Activated CD8-positive, alpha-beta T cell treated with anti-CD3 and anti-CD28 coated beads, Interleukin-2, amount 10 ng/mL, durations not matched to agents 7 days and 5 days (primary cell): ENCODE measurements around the gene GOLPH3L. TPM values are rescaled to one million over a fixed set of nuclear protein-coding genes. Genes with fewer than 3 reads are reported as not detected.
"Not testable (repeated sequence)": the region's sequence is repeated elsewhere in the genome, so short reads cannot be mapped to it uniquely, and the experiment has no call there.

ENCODE experiments used
- ATAC-seq: fragments of 150-1000 bp; cut with Tn5 transposase; one replicate; pipeline ENCODE4 v1.10.0; 2021; ENCODE audit warnings: moderate library complexity
- CTCF ChIA-PET: fragments of 350-600 bp; sonication (Branson Sonifier 250); formaldehyde crosslinking; loops from one replicate; lab custom pipeline; 2021; ENCODE audit warnings: antibody characterized with exemption; lab: Charles Lee
- POLR2A ChIA-PET: fragments of 350-600 bp; sonication (Branson Sonifier 250); formaldehyde crosslinking; loops from one replicate; lab custom pipeline; 2021; ENCODE audit warnings: antibody characterized with exemption; lab: Charles Lee
- DNase-seq: peaks from one replicate; pipeline ENCODE4 v3.0.0-alpha.2; 2020
- H3K27ac Mint-ChIP-seq: one replicate; pipeline ENCODE4 v1.8.0; 2021; ENCODE audit warnings: mild to moderate bottlenecking, mixed read lengths
- H3K27me3 Mint-ChIP-seq: one replicate; pipeline ENCODE4 v1.8.0; 2021; ENCODE audit warnings: low read depth, mixed read lengths
- H3K36me3 Mint-ChIP-seq: one replicate; pipeline ENCODE4 v1.8.0; 2021; ENCODE audit warnings: low read depth, mixed read lengths
- H3K4me1 Mint-ChIP-seq: one replicate; pipeline ENCODE4 v1.8.0; 2021; ENCODE audit warnings: low read depth, mixed read lengths
- H3K4me3 Mint-ChIP-seq: one replicate; pipeline ENCODE4 v1.8.0; 2021; ENCODE audit warnings: mild to moderate bottlenecking, mixed read lengths
- H3K9me3 Mint-ChIP-seq: one replicate; pipeline ENCODE4 v1.8.0; 2022; ENCODE audit warnings: mixed read lengths; ENCODE audit not compliant: insufficient read depth
- total RNA-seq, 2 experiments: library from RNA; stranded (reverse); gene quantifications; one replicate each; pipeline ENCODE4 v1.2.3, GENCODE V29; 2021

The GOLPH3L gene
- total RNA-seq, 2 experiments from 2014 or later: 19.4 to 21.2 TPM

DNA sequence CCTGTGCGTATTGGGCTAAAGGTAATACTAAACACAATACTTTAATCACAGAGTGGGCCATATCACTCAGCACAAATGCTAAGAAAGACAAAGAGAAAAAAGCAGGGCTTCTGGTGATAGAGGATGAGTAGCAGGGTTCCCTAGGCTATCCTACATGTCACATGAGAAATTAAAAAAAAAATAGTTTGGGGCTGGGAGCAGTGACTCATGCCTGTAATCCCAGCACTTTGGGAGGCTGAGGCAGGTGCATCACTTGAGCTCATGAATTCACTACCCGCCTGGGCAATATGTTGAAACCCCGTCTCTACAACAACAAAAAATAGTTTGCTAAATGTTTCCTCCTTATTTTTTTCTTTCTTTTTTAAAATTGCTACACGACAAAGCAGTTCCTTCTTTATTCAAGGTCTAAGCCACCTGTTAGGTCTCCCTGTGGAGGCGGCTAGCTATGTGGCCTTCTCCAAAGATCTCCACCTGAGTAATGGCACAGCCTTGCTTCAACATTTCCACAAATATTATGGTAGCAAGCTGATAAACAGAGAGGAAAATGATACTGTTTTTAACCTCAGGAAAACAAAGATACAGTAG is 69.0 kb downstream of the GOLPH3L start:
- Mint-ChIP-seq H3K27ac (peak overlapping the region; percentile 43), H3K9me3 (no peaks in the 10 kb centered on the region), H3K27me3 (no peaks in the 10 kb centered on the region), H3K4me1 (peaks cover 32% of the 10 kb centered on the region), H3K36me3 (peaks cover 45% of the 10 kb centered on the region), H3K4me3 (no peak overlapping the region)
- no peak for ATAC-seq
- POLR2A ChIA-PET: interaction anchor here (0.6 to 3.6 kb wide), 9 partner anchors 8 to 311 kb away, joined by 3 to 73 read pairs (median 7); partner anchors contain the start of gene MCL1
- no peak for DNase-seq
- CTCF ChIA-PET: interaction anchor here (1.1 to 17.7 kb wide), 7 partner anchors 8 to 372 kb away, joined by 3 to 386 read pairs (median 9); partner anchors contain the start of genes GOLPH3L and MCL1

DNA sequence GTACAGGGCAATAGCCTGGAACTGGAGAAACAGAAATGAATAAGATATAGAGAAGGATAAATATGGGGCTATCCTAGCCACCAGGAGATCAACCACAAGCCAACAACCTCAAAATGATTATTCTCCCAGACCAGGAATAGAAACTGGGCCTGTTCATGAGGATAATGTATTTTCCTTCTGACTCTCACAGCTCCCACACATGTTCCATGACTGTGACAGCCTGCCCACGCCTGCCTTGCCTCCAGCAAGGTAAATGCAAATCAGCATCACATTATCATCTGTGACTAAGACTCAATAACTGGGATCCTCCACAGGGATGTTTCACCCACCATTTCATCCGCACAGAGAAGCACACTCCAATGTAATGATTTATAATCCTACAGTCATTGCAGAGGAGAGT is 70.8 kb downstream of the GOLPH3L start:
- Mint-ChIP-seq H3K36me3 (peaks cover 55% of the 10 kb centered on the region), H3K4me1 (peaks cover 48% of the 10 kb centered on the region), H3K27me3 (no peaks in the 10 kb centered on the region), H3K9me3 (no peaks in the 10 kb centered on the region), H3K4me3 (no peak overlapping the region), H3K27ac (no peak overlapping the region)
- POLR2A ChIA-PET: interaction anchor here (3.0 kb wide), 1 partner anchor 47 kb away, joined by 17 read pairs; the partner anchor contains the start of gene MCL1
- CTCF ChIA-PET: interaction anchor here (1.9 to 17.7 kb wide), 2 partner anchors 64 to 369 kb away, joined by 9 to 386 read pairs; no protein-coding TSS in a partner anchor
- no peak for DNase-seq
- no peak for ATAC-seq

DNA sequence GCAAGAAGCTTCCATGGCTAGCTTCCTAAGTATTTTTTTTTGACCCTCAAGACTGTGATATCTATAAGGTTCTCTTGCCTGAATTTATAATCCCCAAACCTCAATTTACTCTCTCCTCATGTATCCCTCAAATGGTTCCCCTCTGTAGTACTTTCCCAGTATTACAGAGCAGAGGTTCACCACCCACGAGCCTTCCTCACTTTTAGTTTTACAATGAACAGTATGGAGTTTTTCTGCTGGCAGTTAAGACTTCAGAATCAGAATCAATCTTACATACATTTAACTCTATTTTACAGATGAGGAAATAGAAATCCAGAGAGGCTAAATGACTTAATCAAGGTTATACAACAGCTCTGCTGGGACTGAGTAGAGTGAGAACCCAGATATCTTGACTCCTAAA is 72.4 kb downstream of the GOLPH3L start:
- H3K9me3 Mint-ChIP-seq, H3K27ac Mint-ChIP-seq, H3K27me3 Mint-ChIP-seq, DNase-seq, H3K4me3 Mint-ChIP-seq, ATAC-seq: not testable (repeated sequence)
- ChIA-PET CTCF (interaction anchor here (17.7 kb wide), 1 partner anchor 63 kb away, joined by 386 read pairs; no protein-coding TSS in a partner anchor), POLR2A (interaction anchor here (0.7 to 13.4 kb wide), 2 partner anchors 49 to 265 kb away, joined by 3 to 224 read pairs; partner anchors contain the start of gene MCL1)
- peaks cover 66% of the 10 kb centered on the region for H3K36me3 Mint-ChIP-seq
- peaks cover 51% of the 10 kb centered on the region for H3K4me1 Mint-ChIP-seq

DNA sequence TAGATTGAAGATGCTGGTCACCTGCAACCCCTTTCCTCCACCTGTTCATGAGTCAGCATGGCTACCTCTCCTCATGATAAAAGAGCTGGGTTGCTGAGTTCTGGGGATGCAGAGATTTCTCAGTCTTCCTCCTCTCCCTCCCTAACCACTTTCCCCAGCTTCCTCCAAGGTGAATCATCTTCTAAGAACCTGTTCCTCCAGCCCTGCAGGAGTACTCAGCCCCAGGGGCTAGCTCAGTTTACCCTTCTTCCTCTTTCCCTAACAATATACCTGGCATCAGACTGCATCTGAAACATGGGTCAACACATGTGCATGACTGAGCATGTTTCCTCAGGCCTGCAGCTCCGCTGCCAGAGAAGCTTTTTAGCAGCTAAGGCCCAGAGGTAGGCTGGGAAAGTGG is 72.8 kb downstream of the GOLPH3L start:
- ChIA-PET POLR2A (interaction anchor here (0.7 to 13.4 kb wide), 2 partner anchors 49 to 266 kb away, joined by 3 to 224 read pairs; partner anchors contain the start of gene MCL1), CTCF (interaction anchor here (17.7 kb wide), 1 partner anchor 62 kb away, joined by 386 read pairs; no protein-coding TSS in a partner anchor)
- not testable (repeated sequence) for ATAC-seq, H3K4me3 Mint-ChIP-seq, DNase-seq, H3K27me3 Mint-ChIP-seq, H3K9me3 Mint-ChIP-seq
- Mint-ChIP-seq H3K4me1 (peaks cover 51% of the 10 kb centered on the region), H3K36me3 (peaks cover 70% of the 10 kb centered on the region), H3K27ac (peak overlapping the region; percentile 71)

DNA sequence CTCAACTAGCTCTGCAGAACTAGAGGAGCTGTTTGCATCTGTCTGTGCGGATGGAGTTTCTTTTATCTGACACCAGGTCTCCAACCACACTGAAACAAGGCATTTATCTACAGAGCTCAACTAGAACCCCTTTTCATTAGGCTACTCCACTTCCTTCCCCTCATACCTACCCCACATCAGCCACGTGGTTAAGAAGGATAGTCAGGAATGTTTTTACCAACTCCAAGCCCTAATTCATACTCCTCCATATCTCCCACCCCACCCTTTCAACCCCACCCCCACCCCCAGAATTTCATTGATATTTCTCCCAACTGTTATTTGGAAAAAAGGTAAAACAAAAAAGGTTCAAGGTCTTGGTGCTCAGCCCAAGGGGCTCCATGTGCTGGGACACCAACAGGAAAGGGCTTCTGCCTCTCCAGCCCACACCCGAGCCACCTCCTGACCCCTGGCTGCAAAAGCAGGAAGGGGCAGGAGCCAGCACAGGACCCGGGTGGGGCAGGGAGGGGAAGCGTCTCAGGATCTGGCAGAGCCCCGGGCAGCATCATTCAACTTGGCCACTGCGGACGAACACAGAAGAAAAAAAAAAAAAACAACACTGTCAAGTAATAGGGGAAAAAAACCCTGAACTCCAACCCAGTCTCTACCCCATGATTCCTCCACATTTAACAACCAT is 74.5 kb downstream of the GOLPH3L start:
- no peak overlapping the region for H3K4me3 Mint-ChIP-seq
- H3K9me3 Mint-ChIP-seq: no peaks in the 10 kb centered on the region
- DNase-seq (no peak), ATAC-seq (no peak)
- H3K27me3 Mint-ChIP-seq: no peaks in the 10 kb centered on the region
- ChIA-PET CTCF (interaction anchor here (0.9 to 17.7 kb wide), 9 partner anchors 9 to 90 kb away, joined by 3 to 386 read pairs (median 5); partner anchors contain the start of gene MCL1), POLR2A (interaction anchor here (13.4 to 15.3 kb wide), 2 partner anchors 47 to 59 kb away, joined by 169 to 224 read pairs; partner anchors contain the start of gene MCL1)
- peaks cover 66% of the 10 kb centered on the region for H3K36me3 Mint-ChIP-seq
- H3K4me1 Mint-ChIP-seq: peaks cover 48% of the 10 kb centered on the region
- H3K27ac Mint-ChIP-seq: peak overlapping the region; percentile 80

DNA sequence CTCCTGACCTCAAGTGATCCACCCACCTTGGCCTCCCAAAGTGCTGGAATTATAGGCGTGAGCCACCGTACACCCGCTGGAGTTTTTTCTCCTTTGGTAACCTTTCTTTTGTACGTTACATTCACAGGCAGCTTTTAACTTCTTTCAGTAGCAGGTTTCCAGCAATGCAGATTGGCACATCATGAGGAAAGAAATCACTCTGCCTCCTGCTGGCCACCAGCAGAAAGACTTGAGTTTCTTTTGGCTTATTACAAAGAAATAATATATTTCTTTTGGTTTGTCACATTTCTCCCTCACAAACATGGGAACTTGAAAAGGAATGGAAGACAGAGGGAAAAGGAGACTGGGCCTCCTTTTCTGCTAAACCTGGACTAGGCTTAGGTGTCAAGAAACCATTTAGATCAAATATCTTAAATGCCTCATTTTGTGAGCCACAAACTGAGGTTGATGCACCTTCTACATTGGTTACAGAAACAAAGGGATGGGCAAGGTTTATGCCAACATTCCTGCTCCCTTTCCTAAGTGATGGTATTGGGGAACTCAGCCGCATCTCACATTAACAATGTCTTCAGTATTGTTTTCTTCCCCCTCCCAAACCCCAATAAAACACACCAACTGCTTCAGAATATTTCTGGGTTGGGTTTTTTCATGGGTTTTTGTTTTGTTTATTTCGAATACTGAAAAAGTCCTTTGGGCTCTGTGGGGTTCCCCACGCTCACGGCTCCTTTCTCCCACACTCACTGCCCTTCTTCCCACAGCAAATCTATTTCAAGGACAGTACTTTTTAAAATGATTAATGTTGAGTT is 75.3 kb downstream of the GOLPH3L start:
- Mint-ChIP-seq H3K9me3 (no peaks in the 10 kb centered on the region), H3K36me3 (peaks cover 66% of the 10 kb centered on the region), H3K4me1 (peaks cover 46% of the 10 kb centered on the region), H3K27me3 (no peaks in the 10 kb centered on the region), H3K27ac (peak overlapping the region; percentile 80), H3K4me3 (no peak overlapping the region)
- CTCF ChIA-PET: interaction anchor here (0.7 to 17.7 kb wide), 15 partner anchors 7 to 199 kb away, joined by 3 to 386 read pairs (median 4); partner anchors contain the start of genes ENSA and MCL1
- DNase-seq (peak; percentile 72), ATAC-seq (peak; percentile 37)
- POLR2A ChIA-PET: interaction anchor here (1.0 to 15.3 kb wide), 3 partner anchors 8 to 58 kb away, joined by 4 to 224 read pairs (median 169); partner anchors contain the start of genes ENSA and MCL1

DNA sequence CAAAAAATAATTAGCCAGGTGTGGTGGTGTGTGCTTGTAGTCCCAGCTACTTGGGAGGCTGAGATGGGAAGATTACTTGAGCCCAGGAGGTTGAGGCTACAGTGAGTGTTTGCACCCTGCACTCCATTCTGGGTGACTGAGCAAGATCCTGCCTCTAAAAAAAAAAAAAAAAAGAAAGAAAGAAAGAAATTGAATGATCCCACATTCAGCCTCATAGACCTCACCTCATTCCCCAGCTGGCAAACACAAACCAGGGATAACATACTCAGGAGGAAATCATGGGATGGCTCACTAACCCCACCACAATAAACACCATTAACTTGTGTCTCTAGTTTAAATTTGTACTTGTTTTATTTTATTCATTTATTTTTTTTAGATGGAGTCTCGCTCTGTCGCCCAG is 76.0 kb downstream of the GOLPH3L start:
- POLR2A ChIA-PET: interaction anchor here (1.0 to 15.3 kb wide), 3 partner anchors 9 to 58 kb away, joined by 4 to 224 read pairs (median 169); partner anchors contain the start of genes ENSA and MCL1
- Mint-ChIP-seq H3K27me3 (no peaks in the 10 kb centered on the region), H3K4me1 (peaks cover 54% of the 10 kb centered on the region), H3K4me3 (no peak overlapping the region), H3K27ac (no peak overlapping the region), H3K36me3 (peaks cover 67% of the 10 kb centered on the region), H3K9me3 (no peaks in the 10 kb centered on the region)
- ATAC-seq: no peak
- DNase-seq: no peak
- CTCF ChIA-PET: interaction anchor here (0.7 to 17.7 kb wide), 15 partner anchors 8 to 375 kb away, joined by 3 to 386 read pairs (median 5); partner anchors contain the start of genes ENSA and MCL1

DNA sequence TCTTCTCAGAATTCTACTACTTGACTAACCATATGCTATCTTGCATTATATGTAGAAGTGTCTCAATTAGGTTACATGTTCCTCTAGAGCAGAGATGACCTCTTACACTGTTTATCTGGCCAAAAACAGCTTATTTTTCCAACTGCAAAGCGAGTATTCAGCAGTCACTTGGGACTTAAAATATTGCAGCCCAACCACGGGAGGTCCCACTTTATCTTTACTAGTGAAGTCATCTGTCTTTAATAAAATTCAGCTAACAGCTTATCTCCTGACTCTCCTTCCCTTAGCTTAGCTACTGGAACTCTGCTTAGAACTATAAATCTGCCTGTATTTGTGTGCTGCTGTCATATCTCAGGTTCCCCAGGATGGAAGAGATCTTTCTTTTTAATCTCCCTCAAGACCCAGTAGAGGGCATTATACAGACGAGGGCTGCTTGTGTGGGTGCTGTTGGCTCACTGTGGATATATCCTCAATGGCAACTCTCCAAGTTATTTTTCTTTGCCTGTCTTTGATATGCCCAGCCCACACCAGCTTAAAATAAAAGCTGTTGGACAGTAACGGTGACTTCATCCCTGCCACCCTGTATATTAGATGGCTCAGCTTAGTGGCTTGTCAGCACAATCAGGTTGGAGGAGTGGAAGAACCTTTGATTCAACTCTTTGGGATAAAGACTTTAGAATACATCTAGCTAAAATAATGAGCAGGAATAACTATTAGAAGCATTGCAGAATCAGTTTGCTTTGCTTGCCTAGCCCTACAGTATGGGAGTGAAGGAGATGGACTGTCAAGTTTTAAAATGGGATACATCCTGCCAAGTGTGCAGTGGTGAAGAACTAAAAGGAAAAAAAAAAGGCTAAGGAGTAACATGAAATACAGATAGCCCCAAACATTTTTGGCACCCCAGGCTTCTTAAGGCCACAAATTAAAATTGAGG is 77.1 kb downstream of the GOLPH3L start:
- DNase-seq (no peak), ATAC-seq (peak; percentile 25)
- ChIA-PET CTCF (interaction anchor here (0.8 to 17.7 kb wide), 14 partner anchors 9 to 376 kb away, joined by 3 to 386 read pairs (median 4); partner anchors contain the start of genes ADAMTSL4, ENSA and MCL1), POLR2A (interaction anchor here (1.5 to 15.3 kb wide), 3 partner anchors 9 to 56 kb away, joined by 7 to 224 read pairs (median 169); partner anchors contain the start of genes ENSA and MCL1)
- H3K27ac Mint-ChIP-seq: peak overlapping the region; percentile 31
- peaks cover 68% of the 10 kb centered on the region for H3K36me3 Mint-ChIP-seq
- no peaks in the 10 kb centered on the region for H3K9me3 Mint-ChIP-seq
- no peak overlapping the region for H3K4me3 Mint-ChIP-seq
- H3K27me3 Mint-ChIP-seq: no peaks in the 10 kb centered on the region
- H3K4me1 Mint-ChIP-seq: peaks cover 64% of the 10 kb centered on the region

DNA sequence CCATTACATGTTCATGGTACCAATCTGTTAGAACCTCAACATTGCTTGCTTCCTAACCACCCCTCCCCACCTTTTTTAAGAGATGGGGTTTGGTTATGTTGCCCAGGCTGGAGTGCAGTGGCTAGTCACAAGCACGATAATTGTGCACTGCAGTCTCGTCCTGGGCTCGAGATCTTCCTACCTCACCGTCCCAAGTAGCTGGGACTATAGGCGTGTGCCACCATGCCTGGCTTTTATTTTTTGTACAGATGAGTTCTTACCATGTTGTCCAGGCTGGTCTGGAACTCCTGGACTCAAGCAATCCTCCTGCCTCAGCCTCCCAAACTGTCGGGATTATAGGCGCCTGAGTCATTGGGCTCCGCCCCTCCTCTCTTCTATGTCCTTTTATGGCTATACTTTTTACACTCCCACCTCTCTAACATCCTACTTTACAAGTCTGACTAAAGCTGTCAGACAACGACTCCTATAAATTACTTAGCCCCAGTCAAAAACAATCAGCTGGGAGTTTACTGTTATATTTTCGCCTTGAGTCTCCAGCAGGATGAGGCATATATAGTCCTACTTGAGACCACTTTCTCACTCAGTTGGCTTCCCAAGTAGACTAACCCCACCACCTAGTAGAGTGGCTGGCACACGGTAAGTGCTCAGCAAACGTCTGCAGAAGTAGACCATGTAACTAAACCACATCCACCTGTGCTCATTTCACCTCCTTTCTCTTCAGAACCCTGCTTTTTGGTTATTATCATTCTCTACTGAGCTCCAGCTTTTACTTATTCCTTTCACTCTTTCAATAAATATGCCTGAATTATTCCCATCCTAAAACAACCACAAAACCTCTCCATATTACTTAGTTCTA is 81.4 kb downstream of the GOLPH3L start:
- peaks cover 64% of the 10 kb centered on the region for H3K4me1 Mint-ChIP-seq
- CTCF ChIA-PET: interaction anchor here (1.0 to 17.7 kb wide), 6 partner anchors 36 to 361 kb away, joined by 3 to 386 read pairs (median 6); partner anchors contain the start of gene MCL1
- ATAC-seq (peak; percentile 12), DNase-seq (peak; percentile 36)
- no peaks in the 10 kb centered on the region for H3K27me3 Mint-ChIP-seq
- H3K36me3 Mint-ChIP-seq: peaks cover 58% of the 10 kb centered on the region
- POLR2A ChIA-PET: interaction anchor here (1.3 to 15.3 kb wide), 3 partner anchors 9 to 52 kb away, joined by 3 to 224 read pairs (median 169); partner anchors contain the start of gene MCL1
- H3K27ac Mint-ChIP-seq: peak overlapping the region; percentile 80
- H3K4me3 Mint-ChIP-seq: no peak overlapping the region
- no peaks in the 10 kb centered on the region for H3K9me3 Mint-ChIP-seq
